Vagina (tissue), 2 donors: ENCODE measurements around the gene PRKCE.

Experiments
- CTCF ChIP-seq, 3 experiments: fragments of 450-650 bp in 2 of 3; fragments of 200-600 bp in 1 of 3; sonication (generic) in 1 of 3; IDR thresholded peaks; one replicate each; pipeline ENCODE4 v1.5.1; 2017 to 2019; ENCODE audit warnings: antibody characterized with exemption in 3 of 3, mild to moderate bottlenecking in 2 of 3, moderate library complexity in 2 of 3
- POLR2A ChIP-seq, 2 donors: fragments of 450-650 bp; IDR thresholded peaks; one replicate each; pipeline ENCODE4 v1.6.1; 2017; ENCODE audit warnings: antibody characterized with exemption in 2 of 2, mild to moderate bottlenecking in 2 of 2, moderate library complexity in 2 of 2
- POLR2AphosphoS5 ChIP-seq, 2 donors: sonication (generic); formaldehyde crosslinking; IDR thresholded peaks; one replicate each; pipeline ENCODE4 v1.9.0; 2017; ENCODE audit warnings: antibody characterized with exemption in 2 of 2, mild to moderate bottlenecking in 2 of 2, low read depth in 1 of 2; ENCODE audit not compliant: insufficient read depth in 1 of 2

GRCh38 chr2:45699032-45699658 is 47.7 kb downstream of the PRKCE start:
- TF ChIP-seq CTCF (IDR thresholded peaks at IDR 0.05) (no peak), POLR2AphosphoS5 (IDR thresholded peaks at IDR 0.05; ENCODE audit: insufficient read depth in 1 of 2, low read depth in 1 of 2) (no peak), POLR2A (IDR thresholded peaks at IDR 0.05) (no peak)
